ENCODE measurements around the gene DIS3L2.

- TF ChIP-seq CTCF (IDR thresholded peaks at IDR 0.05) (no peak), POLR2A (IDR thresholded peaks at IDR 0.05) (no peak)
These were observed 375.6 kb downstream of the DIS3L2 start for GRCh38 chr2:232336981-232337720.
